HG03280 (cell line): Measurements from ENCODE around the gene LBX1.

Experiments used
- ATAC-seq: cut with Tn5 transposase; IDR thresholded peaks from one replicate; pipeline ENCODE4 v1.9.1; 2021; ENCODE audit warnings: mild to moderate bottlenecking, moderate library complexity; ENCODE audit not compliant: unreplicated experiment

LBX1 gene

GRCh38 chr10:101244321-101245050 lies 15.2 kb upstream of the LBX1 start:
- no peak for ATAC-seq

GRCh38 chr10:101241840-101242707 lies 12.8 kb upstream of the LBX1 start:
- ATAC-seq: no peak

GRCh38 chr10:101238732-101239105 lies 9.5 kb upstream of the LBX1 start:
- no peak for ATAC-seq

GRCh38 chr10:101237982-101238731 lies 8.9 kb upstream of the LBX1 start:
- no peak for ATAC-seq

GRCh38 chr10:101237081-101237981 lies 8.1 kb upstream of the LBX1 start:
- ATAC-seq: no peak

- no peak for ATAC-seq
Observed at GRCh38 chr10:101236376-101237080, 7.3 kb upstream of the LBX1 start.

- ATAC-seq: no peak
Observed at GRCh38 chr10:101235766-101236165, 6.5 kb upstream of the LBX1 start.

GRCh38 chr10:101234333-101234732 lies 5.1 kb upstream of the LBX1 start:
- ATAC-seq: no peak

GRCh38 chr10:101233863-101234262 lies 4.6 kb upstream of the LBX1 start:
- no peak for ATAC-seq

- no peak for ATAC-seq
Observed at GRCh38 chr10:101233443-101233842, 4.2 kb upstream of the LBX1 start.

- no peak for ATAC-seq
Observed at GRCh38 chr10:101231912-101232689, 2.8 kb upstream of the LBX1 start.

GRCh38 chr10:101231092-101231491 lies 1.8 kb upstream of the LBX1 start:
- no peak for ATAC-seq

- no peak for ATAC-seq
Observed at GRCh38 chr10:101230183-101230917, 1.1 kb upstream of the LBX1 start.

- no peak for ATAC-seq
Observed at GRCh38 chr10:101228966-101229265, 347 bp downstream of the LBX1 start.

- ATAC-seq: no peak
Observed at GRCh38 chr10:101228153-101228965, 904 bp downstream of the LBX1 start.

- no peak for ATAC-seq
Observed at GRCh38 chr10:101227429-101228152, 1.7 kb downstream of the LBX1 start.
